ENCODE results near the gene PTH2.
A peak's percentile ranks its signal among the peaks of the same experiment; 100 is the strongest.
"Not testable (repeated sequence)": the region's sequence is repeated elsewhere in the genome, so short reads cannot be mapped to it uniquely, and the experiment has no call there.

The PTH2 gene

GRCh38 chr19:49391581-49392399 is 31.5 kb downstream of the PTH2 start:
- Mint-ChIP-seq H3K36me3 (no peaks in the 10 kb centered on the region), H3K27ac (no peak overlapping the region), H3K27me3 (no peaks in the 10 kb centered on the region), H3K4me3 (no peak overlapping the region), H3K9me3 (no peaks in the 10 kb centered on the region), H3K4me1 (peaks cover 8% of the 10 kb centered on the region)

GRCh38 chr19:49390929-49391359 is 32.3 kb downstream of the PTH2 start:
- H3K4me1 Mint-ChIP-seq = peaks cover 8% of the 10 kb centered on the region
- H3K27me3 Mint-ChIP-seq = no peaks in the 10 kb centered on the region
- H3K9me3 Mint-ChIP-seq = no peaks in the 10 kb centered on the region
- no peaks in the 10 kb centered on the region for H3K36me3 Mint-ChIP-seq
- H3K4me3 Mint-ChIP-seq = no peak overlapping the region
- no peak overlapping the region for H3K27ac Mint-ChIP-seq

GRCh38 chr19:49390131-49390928 is 32.9 kb downstream of the PTH2 start:
- Mint-ChIP-seq H3K4me1 (peaks cover 8% of the 10 kb centered on the region), H3K27me3 (no peaks in the 10 kb centered on the region), H3K9me3 (no peaks in the 10 kb centered on the region), H3K27ac (peak overlapping the region; percentile 41), H3K4me3 (no peak overlapping the region), H3K36me3 (no peaks in the 10 kb centered on the region)

GRCh38 chr19:49389406-49389805 is 33.8 kb downstream of the PTH2 start:
- no peaks in the 10 kb centered on the region for H3K9me3 Mint-ChIP-seq
- H3K4me3 Mint-ChIP-seq = no peak overlapping the region
- no peaks in the 10 kb centered on the region for H3K27me3 Mint-ChIP-seq
- H3K36me3 Mint-ChIP-seq = no peaks in the 10 kb centered on the region
- H3K27ac Mint-ChIP-seq = no peak overlapping the region
- peaks cover 8% of the 10 kb centered on the region for H3K4me1 Mint-ChIP-seq

- H3K27ac Mint-ChIP-seq = peak within 1 kb of the TSS; percentile 76
Measured at GRCh38 chr19:49387936-49388372, 35.3 kb downstream of the PTH2 start, which contains the start of gene KASH5. Gene KASH5, plus strand, starts transcription at chr19:49388249. Its CDS starts 2,635 bp downstream, at chr19:49390884.

GRCh38 chr19:49383599-49383998 is 39.6 kb downstream of the PTH2 start:
- Mint-ChIP-seq H3K4me3 (no peak overlapping the region), H3K27ac (peak overlapping the region; percentile 25), H3K36me3 (peaks cover 2% of the 10 kb centered on the region), H3K27me3 (peaks cover under 1% of the 10 kb centered on the region), H3K9me3 (peaks cover 4% of the 10 kb centered on the region), H3K4me1 (peaks cover 4% of the 10 kb centered on the region)

More at GRCh38 chr19:49387936-49388372, 35.3 kb downstream of the PTH2 start, which contains the start of gene KASH5:
- peaks cover 8% of the 10 kb centered on the region for H3K4me1 Mint-ChIP-seq
- no peaks in the 10 kb centered on the region for H3K36me3 Mint-ChIP-seq
- H3K9me3 Mint-ChIP-seq = no peaks in the 10 kb centered on the region
- no peaks in the 10 kb centered on the region for H3K27me3 Mint-ChIP-seq
- H3K4me3 Mint-ChIP-seq = peak within 1 kb of the TSS; percentile 55

GRCh38 chr19:49382639-49383038 is 40.6 kb downstream of the PTH2 start:
- Mint-ChIP-seq H3K27me3 (peaks cover 2% of the 10 kb centered on the region), H3K36me3 (peaks cover 2% of the 10 kb centered on the region), H3K4me1 (peaks cover 4% of the 10 kb centered on the region), H3K4me3 (no peak overlapping the region), H3K27ac (no peak overlapping the region), H3K9me3 (peaks cover 4% of the 10 kb centered on the region)

GRCh38 chr19:49380391-49380790 is 42.9 kb downstream of the PTH2 start:
- H3K4me3 Mint-ChIP-seq = no peak overlapping the region
- H3K9me3 Mint-ChIP-seq = peaks cover 4% of the 10 kb centered on the region
- no peak overlapping the region for H3K27ac Mint-ChIP-seq
- peaks cover 3% of the 10 kb centered on the region for H3K27me3 Mint-ChIP-seq
- H3K4me1 Mint-ChIP-seq = no peaks in the 10 kb centered on the region
- peaks cover 2% of the 10 kb centered on the region for H3K36me3 Mint-ChIP-seq

- Mint-ChIP-seq H3K36me3 (peaks cover 2% of the 10 kb centered on the region), H3K27ac (no peak overlapping the region), H3K9me3 (peaks cover 4% of the 10 kb centered on the region), H3K27me3 (peaks cover 3% of the 10 kb centered on the region), H3K4me1 (no peaks in the 10 kb centered on the region), H3K4me3 (no peak overlapping the region)
Measured at GRCh38 chr19:49378512-49378911, 44.7 kb downstream of the PTH2 start.

GRCh38 chr19:49374665-49375434 is 48.4 kb downstream of the PTH2 start:
- Mint-ChIP-seq H3K4me3 (no peak overlapping the region), H3K4me1 (no peaks in the 10 kb centered on the region), H3K9me3 (no peaks in the 10 kb centered on the region), H3K27me3 (peaks cover 3% of the 10 kb centered on the region), H3K36me3 (no peaks in the 10 kb centered on the region), H3K27ac (no peak overlapping the region)

- not testable (repeated sequence) for H3K27ac Mint-ChIP-seq, H3K27me3 Mint-ChIP-seq, H3K4me3 Mint-ChIP-seq, H3K4me1 Mint-ChIP-seq, H3K36me3 Mint-ChIP-seq, H3K9me3 Mint-ChIP-seq
Measured at GRCh38 chr19:49373174-49373573, 50.1 kb downstream of the PTH2 start.
